ENCODE measurements around the gene GDF2.

GDF2 gene

DNA sequence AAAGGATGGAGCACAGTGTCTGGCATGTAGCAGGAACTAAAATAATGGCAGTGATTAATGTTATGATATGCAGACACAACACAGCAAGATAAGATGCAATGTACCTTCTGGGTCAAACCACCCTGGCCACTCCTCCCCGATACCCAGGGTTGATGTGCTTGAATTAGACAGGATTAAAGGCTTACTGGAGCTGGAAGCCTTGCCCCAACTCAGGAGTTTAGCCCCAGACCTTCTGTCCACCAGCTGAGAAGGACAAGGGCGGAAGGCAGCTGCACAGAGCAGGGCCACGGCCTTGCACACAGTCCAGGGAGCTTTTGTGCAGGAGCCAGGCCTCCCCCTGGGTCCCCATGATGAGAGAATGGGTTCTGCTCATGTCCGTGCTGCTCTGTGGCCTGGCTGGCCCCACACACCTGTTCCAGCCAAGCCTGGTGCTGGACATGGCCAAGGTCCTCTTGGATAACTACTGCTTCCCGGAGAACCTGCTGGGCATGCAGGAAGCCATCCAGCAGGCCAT is 25.9 kb downstream of the GDF2 start, which contains the start of gene RBP3:
RBP3 (plus strand) TSS at position 226 of the 514 bp plus-strand sequence; CDS start at position 348, 122 bp downstream.
- no peaks in the 10 kb centered on the region for H3K27me3 Mint-ChIP-seq
- H3K4me1 Mint-ChIP-seq: no peaks in the 10 kb centered on the region
- DNase-seq (no peak), ATAC-seq (no peak)
- no peak within 1 kb of the TSS for H3K4me3 Mint-ChIP-seq
- peak within 1 kb of the TSS in 1 of 2 donors; percentile 30 for H3K27ac Mint-ChIP-seq
- H3K9me3 Mint-ChIP-seq: no peaks in the 10 kb centered on the region

DNA sequence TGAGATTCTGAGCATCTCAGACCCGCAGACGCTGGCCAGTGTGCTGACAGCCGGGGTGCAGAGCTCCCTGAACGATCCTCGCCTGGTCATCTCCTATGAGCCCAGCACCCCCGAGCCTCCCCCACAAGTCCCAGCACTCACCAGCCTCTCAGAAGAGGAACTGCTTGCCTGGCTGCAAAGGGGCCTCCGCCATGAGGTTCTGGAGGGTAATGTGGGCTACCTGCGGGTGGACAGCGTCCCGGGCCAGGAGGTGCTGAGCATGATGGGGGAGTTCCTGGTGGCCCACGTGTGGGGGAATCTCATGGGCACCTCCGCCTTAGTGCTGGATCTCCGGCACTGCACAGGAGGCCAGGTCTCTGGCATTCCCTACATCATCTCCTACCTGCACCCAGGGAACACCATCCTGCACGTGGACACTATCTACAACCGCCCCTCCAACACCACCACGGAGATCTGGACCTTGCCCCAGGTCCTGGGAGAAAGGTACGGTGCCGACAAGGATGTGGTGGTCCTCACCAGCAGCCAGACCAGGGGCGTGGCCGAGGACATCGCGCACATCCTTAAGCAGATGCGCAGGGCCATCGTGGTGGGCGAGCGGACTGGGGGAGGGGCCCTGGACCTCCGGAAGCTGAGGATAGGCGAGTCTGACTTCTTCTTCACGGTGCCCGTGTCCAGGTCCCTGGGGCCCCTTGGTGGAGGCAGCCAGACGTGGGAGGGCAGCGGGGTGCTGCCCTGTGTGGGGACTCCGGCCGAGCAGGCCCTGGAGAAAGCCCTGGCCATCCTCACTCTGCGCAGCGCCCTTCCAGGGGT is 26.6 kb downstream of the GDF2 start:
- ATAC-seq (no peak), DNase-seq (no peak)
- Mint-ChIP-seq H3K27ac (peak overlapping the region in 1 of 2 donors; percentile 30), H3K4me1 (no peaks in the 10 kb centered on the region), H3K4me3 (no peak overlapping the region), H3K9me3 (no peaks in the 10 kb centered on the region), H3K27me3 (no peaks in the 10 kb centered on the region)

DNA sequence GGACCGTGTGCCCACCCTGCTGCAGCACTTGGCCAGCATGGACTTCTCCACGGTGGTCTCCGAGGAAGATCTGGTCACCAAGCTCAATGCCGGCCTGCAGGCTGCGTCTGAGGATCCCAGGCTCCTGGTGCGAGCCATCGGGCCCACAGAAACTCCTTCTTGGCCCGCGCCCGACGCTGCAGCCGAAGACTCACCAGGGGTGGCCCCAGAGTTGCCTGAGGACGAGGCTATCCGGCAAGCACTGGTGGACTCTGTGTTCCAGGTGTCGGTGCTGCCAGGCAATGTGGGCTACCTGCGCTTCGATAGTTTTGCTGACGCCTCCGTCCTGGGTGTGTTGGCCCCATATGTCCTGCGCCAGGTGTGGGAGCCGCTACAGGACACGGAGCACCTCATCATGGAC is 27.3 kb downstream of the GDF2 start:
- Mint-ChIP-seq H3K4me1 (no peaks in the 10 kb centered on the region), H3K27ac (no peak overlapping the region), H3K4me3 (no peak overlapping the region), H3K9me3 (no peaks in the 10 kb centered on the region), H3K27me3 (no peaks in the 10 kb centered on the region)
- ATAC-seq (no peak), DNase-seq (no peak)

DNA sequence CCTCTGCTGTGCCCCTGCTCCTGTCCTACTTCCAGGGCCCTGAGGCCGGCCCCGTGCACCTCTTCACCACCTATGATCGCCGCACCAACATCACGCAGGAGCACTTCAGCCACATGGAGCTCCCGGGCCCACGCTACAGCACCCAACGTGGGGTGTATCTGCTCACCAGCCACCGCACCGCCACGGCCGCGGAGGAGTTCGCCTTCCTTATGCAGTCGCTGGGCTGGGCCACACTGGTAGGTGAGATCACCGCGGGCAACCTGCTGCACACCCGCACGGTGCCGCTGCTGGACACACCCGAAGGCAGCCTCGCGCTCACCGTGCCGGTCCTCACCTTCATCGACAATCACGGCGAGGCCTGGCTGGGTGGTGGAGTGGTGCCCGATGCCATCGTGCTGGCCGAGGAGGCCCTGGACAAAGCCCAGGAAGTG is 27.7 kb downstream of the GDF2 start:
- Mint-ChIP-seq H3K4me1 (no peaks in the 10 kb centered on the region), H3K4me3 (no peak overlapping the region), H3K9me3 (no peaks in the 10 kb centered on the region), H3K27ac (no peak overlapping the region), H3K27me3 (no peaks in the 10 kb centered on the region)
- DNase-seq (no peak), ATAC-seq (no peak)

DNA sequence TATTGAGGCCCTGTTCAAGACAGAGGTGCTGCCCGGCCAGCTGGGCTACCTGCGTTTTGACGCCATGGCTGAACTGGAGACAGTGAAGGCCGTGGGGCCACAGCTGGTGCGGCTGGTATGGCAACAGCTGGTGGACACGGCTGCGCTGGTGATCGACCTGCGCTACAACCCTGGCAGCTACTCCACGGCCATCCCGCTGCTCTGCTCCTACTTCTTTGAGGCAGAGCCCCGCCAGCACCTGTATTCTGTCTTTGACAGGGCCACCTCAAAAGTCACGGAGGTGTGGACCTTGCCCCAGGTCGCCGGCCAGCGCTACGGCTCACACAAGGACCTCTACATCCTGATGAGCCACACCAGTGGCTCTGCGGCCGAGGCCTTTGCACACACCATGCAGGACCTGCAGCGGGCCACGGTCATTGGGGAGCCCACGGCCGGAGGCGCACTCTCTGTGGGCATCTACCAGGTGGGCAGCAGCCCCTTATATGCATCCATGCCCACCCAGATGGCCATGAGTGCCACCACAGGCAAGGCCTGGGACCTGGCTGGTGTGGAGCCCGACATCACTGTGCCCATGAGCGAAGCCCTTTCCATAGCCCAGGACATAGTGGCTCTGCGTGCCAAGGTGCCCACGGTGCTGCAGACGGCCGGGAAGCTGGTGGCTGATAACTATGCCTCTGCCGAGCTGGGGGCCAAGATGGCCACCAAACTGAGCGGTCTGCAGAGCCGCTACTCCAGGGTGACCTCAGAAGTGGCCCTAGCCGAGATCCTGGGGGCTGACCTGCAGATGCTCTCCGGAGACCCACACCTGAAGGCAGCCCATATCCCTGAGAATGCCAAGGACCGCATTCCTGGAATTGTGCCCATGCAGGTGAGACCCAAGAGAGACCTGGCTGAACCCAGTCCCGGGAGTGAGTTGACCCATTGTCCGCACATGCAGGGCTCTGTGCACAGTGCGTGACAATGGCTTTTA is 28.7 kb downstream of the GDF2 start:
- Mint-ChIP-seq H3K9me3 (no peaks in the 10 kb centered on the region), H3K27ac (no peak overlapping the region), H3K4me3 (no peak overlapping the region), H3K27me3 (no peaks in the 10 kb centered on the region), H3K4me1 (no peaks in the 10 kb centered on the region)
- ATAC-seq: no peak
- no peak for DNase-seq

DNA sequence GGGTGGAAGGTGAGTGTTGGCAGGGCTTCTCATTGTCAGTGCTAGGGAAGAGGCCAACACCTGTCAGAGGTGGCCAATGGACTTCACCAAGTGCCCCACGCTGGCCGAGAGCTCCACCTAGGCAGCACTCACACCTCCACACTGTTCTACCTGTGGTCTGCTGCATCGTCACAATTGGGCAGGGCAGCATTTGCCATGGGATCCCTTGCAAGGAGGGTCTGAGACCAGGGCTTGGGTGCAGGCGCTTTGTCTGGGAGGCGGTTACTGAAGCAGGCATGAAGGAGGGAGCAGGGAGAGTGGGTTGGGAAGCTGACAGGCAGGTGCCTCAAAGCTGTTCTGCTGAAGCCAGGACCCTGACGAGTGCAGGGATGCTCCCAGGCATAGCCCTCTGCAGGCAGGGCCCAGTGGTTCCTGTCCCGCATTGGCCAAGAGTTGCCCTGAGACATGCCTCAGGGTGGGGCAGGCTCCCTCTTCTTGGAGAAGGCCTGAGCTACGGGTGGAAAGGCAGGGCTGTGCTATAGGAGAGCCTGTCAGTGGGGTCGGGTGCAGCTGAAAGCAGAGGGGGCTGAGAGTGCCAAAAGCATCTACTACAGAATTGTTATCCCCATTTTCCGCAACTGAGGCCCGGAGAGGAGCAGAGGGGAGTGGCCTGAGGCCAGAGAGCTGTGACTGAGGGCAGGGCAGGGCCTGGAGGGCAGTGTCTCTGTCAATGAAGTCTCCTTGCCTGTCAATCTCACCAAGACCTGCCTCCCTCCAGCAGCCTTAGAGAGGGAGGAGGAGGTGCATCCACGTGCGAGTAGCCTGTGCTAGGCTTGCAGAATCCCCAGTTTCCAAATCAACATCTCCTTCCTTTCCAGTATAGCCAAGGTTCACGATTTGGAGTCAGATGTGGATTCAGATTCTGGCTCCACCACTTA is 29.9 kb downstream of the GDF2 start:
- no peak overlapping the region for H3K4me3 Mint-ChIP-seq
- ATAC-seq: no peak
- no peak overlapping the region for H3K27ac Mint-ChIP-seq
- no peaks in the 10 kb centered on the region for H3K27me3 Mint-ChIP-seq
- H3K9me3 Mint-ChIP-seq: no peaks in the 10 kb centered on the region
- DNase-seq: no peak
- no peaks in the 10 kb centered on the region for H3K4me1 Mint-ChIP-seq

DNA sequence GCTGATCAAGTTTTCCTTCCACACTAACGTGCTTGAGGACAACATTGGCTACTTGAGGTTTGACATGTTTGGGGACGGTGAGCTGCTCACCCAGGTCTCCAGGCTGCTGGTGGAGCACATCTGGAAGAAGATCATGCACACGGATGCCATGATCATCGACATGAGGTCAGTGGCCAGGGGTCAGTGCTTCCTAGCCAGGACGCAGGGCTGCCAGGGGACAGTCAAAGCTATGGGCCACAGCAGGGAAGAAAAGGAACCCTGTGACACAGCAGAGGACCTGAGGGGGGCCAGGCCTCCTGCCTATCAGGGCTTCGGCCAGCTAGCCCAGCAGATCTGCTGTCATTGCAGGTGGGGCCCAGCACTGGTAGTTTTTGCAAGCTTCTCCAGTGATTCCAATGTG is 31.1 kb downstream of the GDF2 start:
- DNase-seq (no peak), ATAC-seq (no peak)
- Mint-ChIP-seq H3K27ac (no peak overlapping the region), H3K4me3 (no peak overlapping the region), H3K9me3 (no peaks in the 10 kb centered on the region), H3K27me3 (no peaks in the 10 kb centered on the region), H3K4me1 (no peaks in the 10 kb centered on the region)

DNA sequence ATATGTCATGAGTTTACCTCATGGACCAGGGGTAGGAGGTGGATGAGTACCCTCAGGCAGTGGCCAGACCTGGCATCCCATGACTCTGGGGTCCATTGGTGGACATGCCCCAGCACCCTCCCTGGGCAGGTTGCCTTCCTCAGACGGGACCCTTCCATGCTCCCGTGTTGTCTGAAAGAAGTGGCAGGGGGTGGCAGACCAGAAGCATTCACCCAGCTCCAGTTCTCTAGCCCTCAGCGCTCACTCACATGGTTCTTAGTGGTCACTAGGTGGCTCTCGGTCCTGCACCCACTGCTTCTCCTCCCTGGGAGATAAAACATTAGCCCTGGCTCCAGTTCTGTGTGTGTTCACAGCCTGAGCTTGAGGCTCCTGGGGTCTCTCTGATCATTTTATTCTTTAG is 31.9 kb downstream of the GDF2 start:
- H3K4me3 Mint-ChIP-seq: no peak overlapping the region
- no peak for ATAC-seq
- no peaks in the 10 kb centered on the region for H3K9me3 Mint-ChIP-seq
- no peaks in the 10 kb centered on the region for H3K27me3 Mint-ChIP-seq
- no peak overlapping the region for H3K27ac Mint-ChIP-seq
- no peaks in the 10 kb centered on the region for H3K4me1 Mint-ChIP-seq
- DNase-seq: no peak

DNA sequence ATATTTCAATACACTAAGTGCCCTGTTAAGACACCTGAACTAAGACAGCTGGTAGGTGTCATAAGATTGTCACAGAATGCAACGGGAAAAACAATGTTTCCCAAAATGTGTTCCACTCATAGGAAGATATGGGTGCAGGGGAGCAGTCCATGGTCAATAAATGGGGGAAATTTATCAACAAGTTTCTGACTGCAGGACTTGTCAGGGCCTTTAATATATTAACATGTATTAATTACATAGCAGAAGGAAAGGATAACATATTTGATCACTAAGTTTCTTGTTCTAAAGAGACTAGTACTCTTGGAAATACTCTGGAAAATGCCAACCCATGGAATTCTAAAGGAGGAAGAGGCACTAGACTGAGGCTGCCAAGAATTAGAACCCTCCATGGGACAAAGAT is 32.6 kb downstream of the GDF2 start:
- no peak overlapping the region for H3K4me3 Mint-ChIP-seq
- ATAC-seq (no peak), DNase-seq (no peak)
- H3K27me3 Mint-ChIP-seq: no peaks in the 10 kb centered on the region
- no peak overlapping the region for H3K27ac Mint-ChIP-seq
- H3K9me3 Mint-ChIP-seq: no peaks in the 10 kb centered on the region
- H3K4me1 Mint-ChIP-seq: no peaks in the 10 kb centered on the region

DNA sequence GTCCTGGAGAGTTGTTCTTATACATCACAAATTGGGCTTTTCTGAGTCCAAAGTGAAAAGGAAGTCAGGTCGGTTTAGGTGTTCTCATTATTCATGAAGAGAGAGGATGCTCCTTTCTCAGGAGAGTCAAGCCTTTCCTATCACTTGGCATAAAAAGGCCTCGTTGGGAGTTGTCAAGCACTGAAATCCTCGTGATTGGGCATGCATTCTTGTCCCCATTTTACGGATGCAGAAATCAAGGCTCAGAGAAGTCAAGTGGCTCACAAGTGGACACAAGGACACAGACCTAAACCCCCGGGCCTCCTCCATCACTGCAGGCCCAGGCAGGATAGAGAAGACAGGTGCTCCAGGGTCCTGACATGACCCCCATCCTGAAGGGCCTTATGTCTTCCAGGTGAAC is 34.5 kb downstream of the GDF2 start:
- no peak overlapping the region for H3K27ac Mint-ChIP-seq
- DNase-seq: no peak
- H3K27me3 Mint-ChIP-seq: no peaks in the 10 kb centered on the region
- no peak overlapping the region for H3K4me3 Mint-ChIP-seq
- H3K4me1 Mint-ChIP-seq: no peaks in the 10 kb centered on the region
- no peaks in the 10 kb centered on the region for H3K9me3 Mint-ChIP-seq
- no peak for ATAC-seq

DNA sequence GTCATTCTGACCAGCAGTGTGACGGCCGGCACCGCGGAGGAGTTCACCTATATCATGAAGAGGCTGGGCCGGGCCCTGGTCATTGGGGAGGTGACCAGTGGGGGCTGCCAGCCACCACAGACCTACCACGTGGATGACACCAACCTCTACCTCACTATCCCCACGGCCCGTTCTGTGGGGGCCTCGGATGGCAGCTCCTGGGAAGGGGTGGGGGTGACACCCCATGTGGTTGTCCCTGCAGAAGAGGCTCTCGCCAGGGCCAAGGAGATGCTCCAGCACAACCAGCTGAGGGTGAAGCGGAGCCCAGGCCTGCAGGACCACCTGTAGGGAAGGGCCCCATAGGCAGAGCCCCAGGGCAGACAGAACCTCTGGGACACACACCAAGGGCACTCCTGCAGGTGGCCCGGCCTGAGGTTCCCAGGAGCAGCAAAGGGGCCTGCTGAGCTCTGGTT is 34.9 kb downstream of the GDF2 start:
- ATAC-seq: no peak
- Mint-ChIP-seq H3K9me3 (no peaks in the 10 kb centered on the region), H3K27me3 (no peaks in the 10 kb centered on the region), H3K4me1 (no peaks in the 10 kb centered on the region), H3K4me3 (no peak overlapping the region), H3K27ac (no peak overlapping the region)
- DNase-seq: no peak

DNA sequence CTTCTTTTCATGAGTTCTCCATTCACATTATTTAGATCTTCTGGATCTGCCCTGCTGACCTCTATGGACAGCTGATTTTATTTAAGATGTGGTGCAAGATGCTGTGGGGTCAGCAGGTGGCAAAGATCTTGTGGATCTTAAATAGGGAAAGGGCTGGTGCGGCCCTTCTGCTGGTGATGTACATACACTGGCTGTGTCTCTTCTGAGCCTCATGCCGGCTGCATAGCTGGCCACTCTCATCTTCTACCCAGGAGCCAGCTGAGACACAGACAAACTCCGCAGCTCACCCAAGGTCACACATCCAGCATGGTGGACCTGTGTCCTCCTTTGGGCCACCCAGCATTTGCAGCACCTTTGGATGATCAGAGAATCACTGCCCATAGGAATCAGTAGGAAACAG is 35.7 kb downstream of the GDF2 start:
- DNase-seq: no peak
- no peak for ATAC-seq
- Mint-ChIP-seq H3K4me3 (no peak overlapping the region), H3K27ac (no peak overlapping the region), H3K4me1 (no peaks in the 10 kb centered on the region), H3K27me3 (no peaks in the 10 kb centered on the region), H3K9me3 (no peaks in the 10 kb centered on the region)

DNA sequence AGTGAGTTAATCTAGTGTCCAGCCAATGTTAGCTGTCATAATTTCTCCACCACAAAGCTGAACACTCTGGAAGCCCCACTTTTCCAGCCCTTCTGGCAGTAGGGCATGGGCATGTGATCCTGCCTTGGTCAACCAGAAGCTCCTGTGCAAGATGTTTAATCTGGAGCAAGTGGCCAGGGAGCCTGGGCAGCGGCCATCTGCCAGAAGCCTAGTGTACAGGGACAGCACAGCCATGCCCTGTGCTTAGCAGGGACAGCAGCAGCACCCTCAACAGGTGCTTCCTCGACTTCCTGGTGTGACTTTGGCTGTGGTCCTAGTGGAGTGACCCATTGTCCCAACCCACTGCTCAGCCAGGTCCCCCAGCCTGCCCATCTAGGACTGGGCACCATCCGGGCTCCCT is 36.2 kb downstream of the GDF2 start:
- Mint-ChIP-seq H3K27me3 (no peaks in the 10 kb centered on the region), H3K9me3 (no peaks in the 10 kb centered on the region), H3K27ac (no peak overlapping the region), H3K4me3 (no peak overlapping the region), H3K4me1 (no peaks in the 10 kb centered on the region)
- ATAC-seq (no peak), DNase-seq (no peak)

DNA sequence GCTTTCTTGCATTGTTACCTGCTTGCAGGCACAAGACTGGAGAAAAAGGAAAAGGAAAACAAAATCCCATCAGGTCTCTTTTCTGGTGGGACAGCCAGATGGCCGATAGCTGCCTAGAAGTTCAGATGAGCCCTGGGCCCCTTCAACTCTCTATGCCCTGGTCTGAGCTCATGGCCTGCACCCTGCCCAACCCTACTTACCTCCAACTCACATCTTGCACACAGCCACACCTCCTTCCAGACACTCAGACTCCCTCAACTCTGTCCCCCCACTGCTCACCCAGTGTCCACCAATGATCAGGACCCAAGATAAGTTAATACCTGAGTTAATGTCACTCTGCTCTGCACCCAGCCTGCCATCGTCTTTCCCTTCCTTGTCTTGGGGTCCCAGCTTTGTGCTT is 36.8 kb downstream of the GDF2 start:
- Mint-ChIP-seq H3K9me3 (no peaks in the 10 kb centered on the region), H3K27ac (no peak overlapping the region), H3K4me1 (no peaks in the 10 kb centered on the region), H3K4me3 (no peak overlapping the region), H3K27me3 (no peaks in the 10 kb centered on the region)
- DNase-seq (no peak), ATAC-seq (no peak)
